Pancreas (tissue), 10 donors: ENCODE data around the gene PRKCE. TPM values are rescaled to one million over a fixed set of nuclear protein-coding genes. Genes with fewer than 3 reads are reported as not detected.

Experiments used
- ATAC-seq, 4 donors: fragments of 200-7000 bp; cut with Tn5 transposase; one replicate each; pipeline versions ENCODE4 v1.8.0 to v1.9.1; 2020; ENCODE audit warnings: mild to moderate bottlenecking in 4 of 4, moderate library complexity in 4 of 4
- DNase-seq, 6 donors: peaks; one replicate each; pipeline ENCODE4 v3.0.0-alpha.2; 2020
- FAIRE-seq: peaks from 2 replicates; lab custom pipeline; 2012; peaks lifted over from hg19 to GRCh38; lab: Jason Lieb, UNC
- H3K27ac ChIP-seq, 4 donors: fragments of 200-600 bp; sonication (generic); 1 replicate in 3 of 4; 2 replicates in 1 of 4; pipeline versions ENCODE4 v1.5.0 to v1.8.0; 2020
- H3K27me3 ChIP-seq, 4 donors: fragments of 200-600 bp; one replicate each; pipeline ENCODE4 v1.8.0; 2021
- H3K36me3 ChIP-seq, 3 donors: fragments of 200-600 bp; sonication (generic) in 1 of 3; one replicate each; pipeline versions ENCODE4 v1.5.0 to v1.8.0; 2020 to 2021
- H3K4me1 ChIP-seq, 3 donors: fragments of 200-600 bp; one replicate each; pipeline ENCODE4 v1.8.0; 2021
- H3K4me3 ChIP-seq, 4 donors: fragments of 200-600 bp; sonication (generic) in 2 of 4; one replicate each; pipeline versions ENCODE4 v1.5.0 to v1.8.0; 2020 to 2021
- H3K9me3 ChIP-seq, 4 donors: fragments of 200-600 bp; one replicate each; pipeline ENCODE4 v1.8.0; 2021
- CTCF ChIP-seq, 4 donors: fragments of 200-600 bp; sonication (generic) in 3 of 4; IDR thresholded peaks; one replicate each; pipeline versions ENCODE4 v1.5.0 to v1.8.0; 2021; ENCODE audit warnings: antibody characterized with exemption in 4 of 4
- WGBS, 2 donors: extraction: QIAGEN DNeasy Blood & Tissue Kit; methylation state at CpG; one replicate each; pipeline ENCODE4 v1.1.7; 2013; 5-methylcytosine and 5-hydroxymethylcytosine counted together
- intact Hi-C, 3 donors: fragments of 100-400 bp; cut with DNase I; formaldehyde crosslinking; loops; one replicate each; pipeline versions ENCODE4 v1.11.1 to v1.14.2; 2022
- polyA plus RNA-seq, 2 donors: library from polyadenylated mRNA; stranded (reverse); fragments of 200-250 nt; gene quantifications; one replicate each; pipeline ENCODE4 v1.2.3, GENCODE V29; 2013
- total RNA-seq, 6 donors: library from RNA; stranded (reverse); fragmentation: NEBNext Ultra II Directional in 4 of 6; extraction: Animal tissue kit (Norgen Biotek cat#: 25700) in 4 of 6; gene quantifications; one replicate each; pipeline versions ENCODE4 v1.2.1 to v1.2.4, GENCODE V29; 2021 to 2023
- donor health status: healthy with polysubstance abuse.
- donor health status: DM: no; HTN: no; CAD: no; lungs with moderate emphysema.
- donor health status: DM: no; HTN: no; CAD: no.
- donor health status: control.
- donor health status: control.
- donor health status: Bipolar disorder and iron deficiency.
- donor health status: DM: yes; HTN: yes; CAD: no.
- donor health status: DM: no; HTN: no; CAD: no.
- donor health status: DM: no; HTN: no; CAD: no.
- donor health status: DM: yes; HTN: yes; CAD: no.

The PRKCE gene
- total and polyA plus RNA-seq, 8 donors = 4.0 to 19.4 (median 10.0) TPM

GRCh38 chr2:45797451-45798230, 146.2 kb downstream of the PRKCE start:
- 92 to 93% methylated on average over 13 of the region's 13 CpGs for WGBS, 2 donors
- FAIRE-seq (no peak), DNase-seq (no peak), ATAC-seq (no peak)
- Histone ChIP-seq H3K4me1 (peaks cover 9 to 17% (median 16%) of the 10 kb centered on the region in 3 donors), H3K36me3 (no peaks in the 10 kb centered on the region), H3K27me3 (no peaks in the 10 kb centered on the region), H3K4me3 (no peak overlapping the region), H3K27ac (no peak overlapping the region), H3K9me3 (no peaks in the 10 kb centered on the region)
- intact Hi-C loops = loop anchor here in 1 of 3 donors (10.0 kb wide), 1 partner anchor 137 kb away; no protein-coding TSS in a partner anchor
- no peak for TF ChIP-seq CTCF (IDR thresholded peaks at IDR 0.05)

- TF ChIP-seq CTCF (IDR thresholded peaks at IDR 0.05) = no peak
- 90 to 97% methylated on average over 5 of the region's 5 CpGs for WGBS, 2 donors
- no peak for DNase-seq
- Histone ChIP-seq H3K4me3 (no peak overlapping the region), H3K4me1 (no peaks in the 10 kb centered on the region), H3K27me3 (no peaks in the 10 kb centered on the region), H3K36me3 (no peaks in the 10 kb centered on the region), H3K9me3 (no peaks in the 10 kb centered on the region), H3K27ac (no peak overlapping the region)
- intact Hi-C loops = loop anchor here in 1 of 3 donors (10.0 kb wide), 1 partner anchor 135 kb away; no protein-coding TSS in a partner anchor
- no peak for ATAC-seq
- FAIRE-seq = no peak
Measured at GRCh38 chr2:45799679-45800381, 148.4 kb downstream of the PRKCE start.

- FAIRE-seq (no peak), ATAC-seq (no peak), DNase-seq (no peak)
- intact Hi-C loops = no loop called here
- WGBS, 2 donors = 91 to 92% methylated on average over 8 of the region's 8 CpGs
- Histone ChIP-seq H3K27ac (no peak overlapping the region), H3K27me3 (no peaks in the 10 kb centered on the region), H3K4me3 (no peak overlapping the region), H3K9me3 (no peaks in the 10 kb centered on the region), H3K36me3 (no peaks in the 10 kb centered on the region), H3K4me1 (no peaks in the 10 kb centered on the region)
- no peak for TF ChIP-seq CTCF (IDR thresholded peaks at IDR 0.05)
Measured at GRCh38 chr2:45802499-45803138, 151.1 kb downstream of the PRKCE start.

GRCh38 chr2:45804987-45805755, 153.7 kb downstream of the PRKCE start:
- Histone ChIP-seq H3K4me3 (no peak overlapping the region), H3K27me3 (no peaks in the 10 kb centered on the region), H3K36me3 (no peaks in the 10 kb centered on the region), H3K9me3 (no peaks in the 10 kb centered on the region), H3K27ac (no peak overlapping the region), H3K4me1 (peaks cover 4 to 8% (median 5%) of the 10 kb centered on the region in 3 donors)
- TF ChIP-seq CTCF (IDR thresholded peaks at IDR 0.05) = no peak
- no peak for DNase-seq
- WGBS, 2 donors = 93 to 97% methylated on average over 6 of the region's 6 CpGs
- intact Hi-C loops = no loop called here
- FAIRE-seq = no peak
- no peak for ATAC-seq
